ENCODE results near the gene LYST. TPM values are rescaled to one million over a fixed set of nuclear protein-coding genes. Genes with fewer than 3 reads are reported as not detected.

Gene LYST
- total RNA-seq, 1 experiment from 2014 or later: 8.1 TPM

DNA sequence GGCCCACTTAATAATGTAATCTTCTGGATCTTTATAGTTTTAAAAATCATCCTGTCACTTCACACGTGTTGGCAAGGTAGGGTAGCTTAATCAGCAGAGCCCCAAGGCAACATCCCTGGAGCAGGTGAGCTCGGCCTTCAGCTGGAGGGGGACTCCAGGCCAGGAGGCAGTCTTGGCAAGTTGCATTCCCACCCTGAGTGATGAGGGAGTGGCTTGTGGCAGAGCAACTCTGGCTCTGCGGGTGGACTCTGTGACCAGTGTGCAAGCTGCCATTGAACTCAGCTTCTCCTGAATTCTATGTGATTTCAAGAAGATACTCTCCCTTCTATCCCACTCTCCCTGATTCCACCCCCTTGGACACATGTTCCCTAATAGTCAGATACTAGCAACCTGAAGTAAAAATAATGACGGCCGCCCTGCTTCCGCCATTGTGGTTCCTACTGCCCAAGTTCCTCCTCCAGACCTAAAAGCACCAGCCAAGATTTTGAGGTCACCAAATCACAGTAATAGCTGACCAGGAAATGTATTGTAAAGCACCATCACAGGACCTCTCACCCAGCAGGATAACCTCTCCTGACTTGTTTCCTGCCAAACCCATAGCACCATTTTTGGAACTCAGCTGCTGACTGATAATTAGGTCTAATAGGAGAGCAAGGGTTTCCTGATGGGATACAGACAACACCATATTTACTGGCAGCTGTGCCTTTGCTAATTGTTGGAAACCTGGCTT lies 11.5 kb upstream of the LYST start:
- no peaks in the 10 kb centered on the region for H3K27me3 ChIP-seq (replicated peaks)
- H3K36me3 ChIP-seq: no peaks in the 10 kb centered on the region
- no peaks in the 10 kb centered on the region for H3K9me3 ChIP-seq (replicated peaks)
- H3K27ac ChIP-seq: no peak overlapping the region
- no peak for DNase-seq (ENCODE audit: low read depth in 1 of 2, low spot score in 2 of 2)
- H3K4me3 ChIP-seq: no peak overlapping the region
- H3K4me1 ChIP-seq (replicated peaks): peaks cover 8% of the 10 kb centered on the region

DNA sequence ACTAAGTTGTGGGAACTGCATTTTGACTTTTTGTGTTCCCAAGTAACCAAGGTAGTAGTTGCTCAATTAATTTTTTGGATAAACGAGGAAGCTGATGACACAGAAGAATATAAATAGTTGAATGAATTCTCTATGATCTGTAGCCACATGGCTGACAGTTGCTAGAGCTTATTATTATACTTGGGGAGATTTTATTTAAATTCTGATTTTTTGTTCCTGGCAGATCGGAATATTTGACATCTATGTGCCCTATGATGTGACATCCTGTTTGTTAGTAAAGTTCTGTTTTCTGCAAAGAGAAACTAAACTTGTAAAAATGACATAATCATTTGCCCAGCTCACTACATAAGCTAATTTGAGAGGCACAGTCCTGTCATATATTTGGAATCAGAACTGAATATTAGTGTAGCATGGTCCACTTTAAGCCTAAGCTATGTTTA lies 9.7 kb upstream of the LYST start:
- H3K4me1 ChIP-seq (replicated peaks): no peaks in the 10 kb centered on the region
- no peaks in the 10 kb centered on the region for H3K36me3 ChIP-seq
- H3K9me3 ChIP-seq (replicated peaks): no peaks in the 10 kb centered on the region
- no peaks in the 10 kb centered on the region for H3K27me3 ChIP-seq (replicated peaks)
- no peak for DNase-seq (ENCODE audit: low read depth in 1 of 2, low spot score in 2 of 2)
- H3K4me3 ChIP-seq: no peak overlapping the region
- no peak overlapping the region for H3K27ac ChIP-seq

DNA sequence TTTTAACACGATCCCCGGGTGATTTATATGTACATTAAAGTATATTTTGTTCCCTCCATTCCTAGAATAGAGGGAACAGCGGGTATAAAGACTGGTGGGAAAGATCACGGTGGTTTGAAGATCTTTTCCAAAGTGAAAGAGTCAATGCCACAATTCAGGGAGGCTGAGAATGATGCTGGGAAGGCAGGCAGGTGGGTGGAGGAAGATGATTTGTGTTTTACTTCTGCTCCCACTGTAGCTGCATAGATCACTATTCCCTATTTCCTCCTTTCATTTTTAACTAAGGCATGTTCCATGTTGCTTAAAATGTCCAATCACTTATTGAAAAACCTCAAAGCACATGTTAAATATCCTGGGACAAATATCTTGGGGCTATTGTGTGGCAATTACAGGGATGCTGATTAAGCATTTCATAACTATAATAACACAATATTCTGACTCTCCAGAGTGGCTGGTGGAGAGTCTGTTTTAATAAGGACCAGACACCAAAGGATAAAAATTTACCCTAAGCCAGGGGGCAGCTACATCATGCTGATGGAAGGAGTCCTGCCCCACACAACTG lies 8.4 kb upstream of the LYST start:
- no peaks in the 10 kb centered on the region for H3K27me3 ChIP-seq (replicated peaks)
- no peaks in the 10 kb centered on the region for H3K9me3 ChIP-seq (replicated peaks)
- no peaks in the 10 kb centered on the region for H3K36me3 ChIP-seq
- H3K27ac ChIP-seq: no peak overlapping the region
- no peak for DNase-seq (ENCODE audit: low read depth in 1 of 2, low spot score in 2 of 2)
- no peak overlapping the region for H3K4me3 ChIP-seq
- no peaks in the 10 kb centered on the region for H3K4me1 ChIP-seq (replicated peaks)

DNA sequence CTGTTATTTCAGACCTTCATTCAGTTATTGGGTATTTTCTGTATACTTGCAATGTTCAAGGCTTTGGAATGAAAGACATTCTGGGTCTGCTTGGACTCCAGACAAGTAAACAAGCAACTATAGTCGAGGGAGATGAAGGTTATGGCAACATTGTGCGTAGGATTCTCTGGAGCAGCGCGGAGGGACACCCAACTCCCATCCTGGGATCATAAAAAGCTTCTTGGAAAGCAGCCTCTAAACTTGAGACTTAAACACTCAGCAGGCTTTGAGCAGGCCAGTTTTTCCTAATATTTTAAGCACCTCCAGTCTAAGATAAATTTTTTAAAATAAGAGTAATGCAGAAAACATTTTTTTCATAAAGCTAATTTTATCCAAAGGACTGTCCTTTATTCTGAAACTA lies 7.6 kb upstream of the LYST start:
- no peaks in the 10 kb centered on the region for H3K27me3 ChIP-seq (replicated peaks)
- H3K27ac ChIP-seq: no peak overlapping the region
- no peaks in the 10 kb centered on the region for H3K36me3 ChIP-seq
- no peak for DNase-seq (ENCODE audit: low read depth in 1 of 2, low spot score in 2 of 2)
- no peaks in the 10 kb centered on the region for H3K4me1 ChIP-seq (replicated peaks)
- no peak overlapping the region for H3K4me3 ChIP-seq
- no peaks in the 10 kb centered on the region for H3K9me3 ChIP-seq (replicated peaks)

DNA sequence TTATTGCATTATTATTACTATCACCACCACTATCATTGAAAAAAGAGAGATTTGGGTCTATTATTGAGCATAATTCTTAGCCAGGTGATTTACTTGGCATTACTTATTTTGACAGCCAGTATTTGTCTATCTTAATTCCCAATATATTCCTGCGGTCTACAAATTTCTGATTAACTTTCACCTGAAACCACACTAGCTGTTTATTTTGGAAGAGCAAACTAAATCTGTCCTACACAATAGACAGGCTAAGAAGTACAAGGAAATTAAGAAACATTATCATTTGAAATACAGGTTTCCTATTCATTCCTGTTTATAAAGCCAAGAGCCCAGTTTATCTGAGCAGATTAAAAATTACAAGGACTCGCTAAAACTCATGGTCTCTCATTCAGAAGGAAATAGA lies 6.9 kb upstream of the LYST start:
- Histone ChIP-seq H3K27me3 (replicated peaks) (no peaks in the 10 kb centered on the region), H3K4me3 (no peak overlapping the region), H3K4me1 (replicated peaks) (no peaks in the 10 kb centered on the region), H3K9me3 (replicated peaks) (no peaks in the 10 kb centered on the region), H3K36me3 (no peaks in the 10 kb centered on the region), H3K27ac (no peak overlapping the region)
- DNase-seq (ENCODE audit: low read depth in 1 of 2, low spot score in 2 of 2): no peak

DNA sequence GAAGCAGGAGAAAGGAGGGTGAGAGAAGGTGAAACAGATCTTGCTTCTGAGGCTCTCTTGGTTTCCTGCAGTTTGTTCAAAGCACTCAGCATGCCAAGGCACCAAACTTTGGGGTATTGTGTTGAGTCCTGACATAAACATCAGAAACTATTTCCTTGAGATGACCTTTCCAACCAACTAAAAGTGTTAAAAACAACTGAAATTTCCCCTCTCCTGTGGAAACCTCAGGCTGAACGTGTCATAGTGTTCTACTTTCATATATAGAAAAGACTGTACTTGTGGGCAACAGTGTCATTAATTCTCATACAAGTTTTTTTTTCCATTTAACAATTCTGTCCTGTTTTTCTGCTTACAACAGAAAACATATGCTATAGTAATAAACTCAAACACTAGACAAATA lies 6.3 kb upstream of the LYST start:
- Histone ChIP-seq H3K36me3 (no peaks in the 10 kb centered on the region), H3K4me1 (replicated peaks) (no peaks in the 10 kb centered on the region), H3K27ac (no peak overlapping the region), H3K4me3 (no peak overlapping the region), H3K27me3 (replicated peaks) (no peaks in the 10 kb centered on the region), H3K9me3 (replicated peaks) (no peaks in the 10 kb centered on the region)
- no peak for DNase-seq (ENCODE audit: low read depth in 1 of 2, low spot score in 2 of 2)

DNA sequence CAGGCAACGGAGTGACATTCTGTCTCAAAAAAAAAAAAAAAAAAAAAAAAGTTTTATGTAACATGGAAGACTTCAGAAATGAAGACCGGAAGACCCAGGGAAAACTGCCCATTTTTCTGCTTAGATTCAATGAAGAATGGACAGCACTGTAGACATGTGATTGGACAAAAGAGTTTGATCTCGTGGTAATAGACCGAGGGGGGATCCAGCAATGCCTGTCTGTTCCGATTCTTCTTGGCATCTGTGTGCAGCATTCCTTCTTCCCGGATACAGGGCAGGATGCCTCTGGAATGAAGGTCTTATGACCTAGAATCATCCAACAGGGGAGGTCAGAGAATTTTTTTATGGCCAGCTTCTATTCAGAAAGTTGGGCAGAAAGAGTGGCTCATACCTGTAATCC lies 5.6 kb upstream of the LYST start:
- no peak overlapping the region for H3K4me3 ChIP-seq
- DNase-seq (ENCODE audit: low read depth in 1 of 2, low spot score in 2 of 2): no peak
- no peaks in the 10 kb centered on the region for H3K9me3 ChIP-seq (replicated peaks)
- H3K27ac ChIP-seq: no peak overlapping the region
- peaks cover 6% of the 10 kb centered on the region for H3K4me1 ChIP-seq (replicated peaks)
- H3K36me3 ChIP-seq: no peaks in the 10 kb centered on the region
- no peaks in the 10 kb centered on the region for H3K27me3 ChIP-seq (replicated peaks)

DNA sequence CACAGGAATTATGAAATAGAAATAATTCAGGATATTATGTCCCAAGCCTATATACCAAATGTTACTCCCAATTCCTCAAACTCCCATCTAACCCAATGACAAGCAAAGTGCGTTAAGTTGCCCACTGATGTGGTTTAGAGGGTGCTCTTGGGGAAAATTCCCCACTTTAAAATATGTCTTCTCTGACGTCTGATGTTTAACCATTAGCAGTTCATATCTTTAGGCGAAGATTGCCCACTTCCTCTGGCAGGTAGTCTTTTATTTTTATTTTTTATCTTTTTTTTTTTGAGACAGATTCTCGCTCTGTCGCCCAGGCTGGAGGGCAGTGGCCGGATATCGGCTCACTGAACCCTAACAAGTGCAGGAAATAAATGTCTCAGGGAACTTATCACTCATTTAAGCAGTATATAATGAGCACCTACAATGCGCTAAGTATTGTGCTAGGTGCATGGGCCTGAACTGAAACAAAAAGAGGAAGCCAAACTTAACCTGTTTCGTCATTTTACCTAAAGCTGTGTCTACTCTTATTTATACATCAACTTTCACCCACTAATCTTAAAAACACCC lies 1.3 kb upstream of the LYST start:
- DNase-seq (ENCODE audit: low read depth in 1 of 2, low spot score in 2 of 2): no peak
- Histone ChIP-seq H3K4me1 (replicated peaks) (peaks cover 18% of the 10 kb centered on the region), H3K36me3 (peaks cover 3% of the 10 kb centered on the region; the same call in 1 of the 2 replicates), H3K9me3 (replicated peaks) (no peaks in the 10 kb centered on the region), H3K4me3 (no peak overlapping the region), H3K27ac (no peak overlapping the region), H3K27me3 (replicated peaks) (no peaks in the 10 kb centered on the region)

DNA sequence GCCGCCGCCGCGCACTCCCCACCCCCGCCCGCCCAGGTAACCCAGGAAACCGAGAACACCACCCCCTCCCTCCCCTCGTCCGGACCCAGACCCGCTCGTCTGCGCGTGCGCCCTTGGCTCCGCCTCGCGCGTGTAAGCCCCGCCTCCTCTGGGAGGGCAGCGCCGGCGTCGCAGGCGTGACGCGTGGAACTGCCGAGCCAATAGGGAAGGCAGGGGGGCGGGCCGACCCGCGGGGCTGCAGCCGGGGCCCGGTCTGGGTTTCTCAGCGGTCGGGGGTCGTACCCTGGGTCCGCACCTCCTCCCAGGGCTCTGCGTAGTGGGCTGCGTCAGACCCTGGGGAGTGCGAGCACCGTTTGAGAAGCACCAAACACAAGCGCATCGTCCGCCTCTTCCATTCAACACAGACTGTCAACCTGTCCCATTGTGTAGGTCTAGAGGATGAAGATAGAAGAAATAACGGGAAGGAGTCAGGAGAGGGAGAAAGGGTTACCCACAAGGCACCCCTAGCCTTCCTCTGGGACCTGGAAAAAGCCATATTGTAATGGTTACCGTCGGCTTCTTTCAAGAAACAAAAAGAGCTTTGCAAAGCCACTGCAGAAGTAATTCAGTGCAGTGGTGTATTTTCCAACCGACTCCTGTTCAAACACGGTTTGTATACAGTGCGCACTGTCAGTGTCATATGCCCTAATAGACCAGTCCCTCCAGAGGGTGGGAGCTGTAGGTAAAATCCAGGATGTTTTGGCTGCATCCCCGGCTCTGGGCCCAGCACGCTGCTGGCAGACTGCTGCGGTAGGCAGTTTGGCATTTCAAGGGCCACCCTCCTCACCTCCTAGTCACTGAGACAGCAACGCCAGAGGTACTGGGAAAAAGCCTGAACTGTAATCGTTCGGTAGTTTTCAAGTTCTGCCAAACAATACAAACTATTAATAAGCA lies 473 bp upstream of the LYST start:
- H3K27ac ChIP-seq: peak overlapping the region; percentile 67

DNA sequence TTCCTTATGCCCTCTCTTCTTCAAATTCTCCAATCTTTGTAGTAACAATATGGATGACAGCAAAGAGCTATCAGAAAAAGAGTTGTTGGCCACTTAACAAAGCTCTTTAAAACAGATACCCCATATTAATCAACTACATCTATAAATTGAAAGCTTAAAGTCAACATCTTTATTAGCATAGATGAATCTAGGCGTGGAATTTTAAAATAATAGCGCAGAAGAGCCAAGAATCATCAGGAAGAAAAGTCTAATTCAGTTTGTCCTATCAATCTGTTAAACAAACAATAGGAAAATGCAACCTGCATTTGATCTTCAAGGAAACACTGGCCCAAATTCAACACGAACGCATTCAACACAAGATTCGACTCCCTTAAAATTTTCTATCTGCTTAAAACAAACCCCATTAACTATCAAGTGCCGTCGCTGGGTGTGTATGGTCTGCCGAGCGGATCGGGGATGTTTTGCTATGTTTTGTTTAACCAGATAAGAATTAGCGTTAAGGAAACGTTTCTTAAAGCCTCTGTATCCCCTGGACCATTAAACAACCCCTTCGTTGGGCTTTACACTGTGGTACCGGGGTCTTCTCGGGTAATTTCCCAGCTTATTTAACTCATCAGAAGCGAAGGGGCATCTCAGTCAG lies 1.0 kb downstream of the LYST start:
- peaks cover 3% of the 10 kb centered on the region; the same call in 1 of the 2 replicates for H3K36me3 ChIP-seq
- H3K27me3 ChIP-seq (replicated peaks): no peaks in the 10 kb centered on the region
- no peaks in the 10 kb centered on the region for H3K9me3 ChIP-seq (replicated peaks)
- peak overlapping the region; percentile 89 for H3K4me3 ChIP-seq
- H3K4me1 ChIP-seq (replicated peaks): peaks cover 27% of the 10 kb centered on the region
- peak overlapping the region; percentile 67; the same call in 1 of the 2 replicates for H3K27ac ChIP-seq
- DNase-seq (ENCODE audit: low read depth in 1 of 2, low spot score in 2 of 2): no peak

More for the DNA sequence above, 473 bp upstream of the LYST start:
- Histone ChIP-seq H3K36me3 (peaks cover 3% of the 10 kb centered on the region; the same call in 1 of the 2 replicates), H3K9me3 (replicated peaks) (no peaks in the 10 kb centered on the region), H3K4me3 (peak overlapping the region; percentile 89), H3K4me1 (replicated peaks) (peaks cover 24% of the 10 kb centered on the region), H3K27me3 (replicated peaks) (no peaks in the 10 kb centered on the region)
- peak; percentile 91 to 94 for DNase-seq (ENCODE audit: low read depth in 1 of 2, low spot score in 2 of 2)

DNA sequence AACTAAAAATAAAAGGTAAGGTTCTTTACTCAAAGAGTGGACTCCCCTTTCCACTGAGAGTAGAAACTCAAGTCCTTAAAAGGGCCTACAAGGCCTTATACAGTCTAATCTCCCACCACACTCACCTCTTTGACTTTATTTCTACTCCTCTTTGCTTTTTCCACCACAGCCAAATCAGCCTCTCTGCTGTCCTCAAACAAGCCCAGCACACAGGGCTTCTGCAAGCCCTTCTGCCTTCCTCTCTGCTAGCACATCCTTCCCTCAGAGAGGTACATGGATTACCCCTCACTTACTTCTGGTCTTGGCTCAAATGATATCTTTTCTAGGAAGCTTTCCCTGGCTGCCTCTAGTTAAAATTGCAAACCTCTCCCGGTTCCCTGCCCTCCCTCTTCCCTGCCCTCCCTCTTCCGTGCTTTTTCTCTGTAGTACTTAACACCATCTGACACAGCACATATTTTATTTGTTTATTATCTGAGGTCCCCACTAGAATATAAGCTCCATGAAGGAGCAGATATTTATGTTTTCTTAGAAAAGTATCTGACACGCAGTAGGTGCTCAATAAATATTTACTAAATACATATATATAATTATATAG lies 1.7 kb downstream of the LYST start:
- H3K4me3 ChIP-seq: no peak overlapping the region
- no peaks in the 10 kb centered on the region for H3K9me3 ChIP-seq (replicated peaks)
- peaks cover 3% of the 10 kb centered on the region; the same call in 1 of the 2 replicates for H3K36me3 ChIP-seq
- H3K4me1 ChIP-seq (replicated peaks): peaks cover 27% of the 10 kb centered on the region
- no peak for DNase-seq (ENCODE audit: low read depth in 1 of 2, low spot score in 2 of 2)
- no peak overlapping the region for H3K27ac ChIP-seq
- no peaks in the 10 kb centered on the region for H3K27me3 ChIP-seq (replicated peaks)

DNA sequence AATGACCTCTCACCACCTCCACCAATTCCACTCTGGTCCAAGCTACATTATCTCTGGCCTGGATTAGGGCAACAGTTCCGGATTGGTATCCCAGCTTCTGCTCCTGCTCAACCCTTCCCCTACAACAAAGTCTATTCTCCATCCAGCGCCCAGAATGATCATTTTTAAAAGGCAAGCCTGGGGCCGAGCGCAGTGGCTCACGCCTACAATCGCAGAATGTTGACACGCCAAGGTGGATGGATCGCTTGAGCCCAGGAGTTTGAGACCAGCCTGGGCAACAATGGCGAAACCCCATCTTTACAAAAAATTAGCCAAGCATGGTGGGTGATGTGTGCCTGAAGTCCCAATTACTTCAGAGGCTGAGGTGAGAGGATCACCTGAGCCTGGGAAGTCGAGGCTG lies 2.2 kb downstream of the LYST start:
- Histone ChIP-seq H3K27me3 (replicated peaks) (no peaks in the 10 kb centered on the region), H3K27ac (no peak overlapping the region), H3K4me3 (no peak overlapping the region), H3K4me1 (replicated peaks) (peaks cover 27% of the 10 kb centered on the region), H3K9me3 (replicated peaks) (no peaks in the 10 kb centered on the region), H3K36me3 (peaks cover 3% of the 10 kb centered on the region; the same call in 1 of the 2 replicates)
- no peak for DNase-seq (ENCODE audit: low read depth in 1 of 2, low spot score in 2 of 2)

DNA sequence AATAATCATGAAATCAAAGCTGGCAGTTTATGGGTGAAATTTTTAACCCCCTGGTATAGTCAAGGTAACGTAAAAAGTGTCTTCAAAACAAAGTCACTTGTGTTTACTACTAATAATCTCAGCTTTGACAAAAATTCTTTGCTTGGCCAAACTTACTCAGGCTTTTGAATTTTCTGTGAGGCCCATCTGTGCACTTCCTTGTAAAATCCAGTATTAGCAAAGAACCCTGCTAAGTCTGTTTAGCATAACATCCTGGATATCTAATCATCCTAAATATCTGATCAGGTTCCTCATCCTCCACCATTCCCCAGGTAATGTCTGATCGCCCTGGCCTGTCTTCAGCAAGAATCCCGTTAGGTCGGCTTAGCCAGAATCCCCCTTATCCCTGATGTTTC lies 3.0 kb downstream of the LYST start:
- H3K27me3 ChIP-seq (replicated peaks): no peaks in the 10 kb centered on the region
- no peak overlapping the region for H3K27ac ChIP-seq
- no peaks in the 10 kb centered on the region for H3K9me3 ChIP-seq (replicated peaks)
- H3K4me3 ChIP-seq: no peak overlapping the region
- H3K4me1 ChIP-seq (replicated peaks): peaks cover 27% of the 10 kb centered on the region
- peaks cover 3% of the 10 kb centered on the region; the same call in 1 of the 2 replicates for H3K36me3 ChIP-seq
- DNase-seq (ENCODE audit: low read depth in 1 of 2, low spot score in 2 of 2): no peak

Measured in SJSA1 (cell line).